ENCODE measurements around the gene CAB39L.

CAB39L gene

GRCh38 chr13:49441312-49441711, 2.6 kb downstream of the CAB39L start:
- DNase-seq, result no peak

DNA sequence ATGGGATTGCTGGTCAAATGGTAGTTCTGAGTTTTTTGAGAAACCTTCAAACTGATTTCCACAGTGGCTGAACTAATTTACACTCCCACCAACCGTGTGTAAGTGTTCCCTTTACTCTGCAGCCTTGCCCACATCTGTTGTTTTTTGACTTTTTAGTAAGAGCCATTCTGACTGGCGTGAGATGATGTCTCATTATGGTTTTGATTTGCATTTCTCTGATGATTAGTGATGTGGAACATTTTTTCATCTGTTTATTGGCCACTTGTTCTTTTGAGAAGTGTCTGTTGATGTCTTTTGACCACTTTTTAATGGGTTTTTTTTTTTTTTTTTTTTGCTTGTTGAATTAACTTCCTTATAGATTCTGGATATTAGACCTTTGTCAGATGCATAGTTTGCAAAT, 4.3 kb downstream of the CAB39L start:
- no peak for DNase-seq

GRCh38 chr13:49437705-49438104, 6.2 kb downstream of the CAB39L start:
- no peak for DNase-seq

GRCh38 chr13:49436890-49437289, 7.0 kb downstream of the CAB39L start:
- DNase-seq, result no peak

DNA sequence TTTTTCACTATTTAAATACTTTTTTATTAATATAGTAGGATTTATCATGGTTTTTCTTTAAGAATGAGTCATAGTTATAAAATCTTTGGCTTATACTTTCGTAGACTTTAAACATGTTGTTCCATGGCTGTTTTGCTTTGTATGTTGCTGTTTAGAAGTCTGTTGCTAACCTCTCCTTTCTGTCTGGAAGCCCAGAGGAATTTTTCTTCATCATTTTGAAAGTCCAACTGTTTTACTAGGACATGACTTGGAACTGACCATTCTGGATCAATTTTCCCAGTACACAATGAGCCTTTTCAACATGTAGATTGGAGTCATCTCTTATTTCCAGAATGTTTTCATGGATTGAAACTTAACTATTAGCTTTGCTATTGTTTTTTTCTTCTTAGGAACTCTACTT, 7.9 kb downstream of the CAB39L start:
- no peak for DNase-seq

DNA sequence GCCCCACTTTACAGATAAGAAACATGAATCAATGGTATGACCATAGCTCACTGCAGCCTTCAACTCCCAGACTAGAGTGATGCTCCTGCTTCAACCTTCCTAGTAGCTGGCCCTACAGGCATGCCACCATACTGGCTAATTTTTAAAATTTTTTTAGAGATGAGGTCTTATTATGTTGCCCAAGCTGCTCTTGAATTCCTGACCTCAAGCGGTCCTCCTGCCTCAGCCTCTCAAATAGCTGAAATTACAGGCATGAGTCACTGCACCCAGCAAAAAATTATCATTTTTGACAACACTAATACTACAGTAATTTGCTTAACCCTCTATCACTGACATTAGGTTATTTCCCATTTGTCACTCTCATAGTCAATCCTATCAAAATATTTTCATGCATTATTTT, 14.7 kb downstream of the CAB39L start:
- no peak for DNase-seq

- no peak for DNase-seq
Observed at GRCh38 chr13:49428041-49428763, 15.7 kb downstream of the CAB39L start.

DNA sequence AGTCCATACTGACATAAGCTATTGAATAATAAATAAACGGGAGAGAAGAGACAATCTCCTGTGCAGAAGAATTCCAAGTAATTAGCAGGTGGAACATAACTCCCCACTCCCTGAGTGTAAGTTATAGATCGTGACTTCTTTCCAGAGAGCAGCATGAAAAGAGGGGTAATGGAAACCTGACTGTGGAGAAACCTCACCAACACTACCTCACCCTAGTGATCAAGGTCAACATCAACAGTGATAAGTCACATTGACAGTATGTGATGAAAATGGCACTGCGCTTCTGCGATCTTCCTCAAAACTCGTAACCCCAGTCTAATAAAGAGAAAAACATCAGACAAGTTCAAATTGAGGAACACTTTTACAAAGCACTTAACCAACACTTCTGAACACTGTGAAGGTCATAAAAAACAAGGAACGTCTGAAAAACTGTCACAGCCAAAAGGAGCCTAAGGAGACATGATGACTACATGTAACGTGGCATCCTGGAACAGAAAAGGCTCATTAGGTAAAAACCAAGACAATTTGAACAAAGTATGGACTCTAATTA, 19.8 kb downstream of the CAB39L start:
- DNase-seq, result no peak

DNA sequence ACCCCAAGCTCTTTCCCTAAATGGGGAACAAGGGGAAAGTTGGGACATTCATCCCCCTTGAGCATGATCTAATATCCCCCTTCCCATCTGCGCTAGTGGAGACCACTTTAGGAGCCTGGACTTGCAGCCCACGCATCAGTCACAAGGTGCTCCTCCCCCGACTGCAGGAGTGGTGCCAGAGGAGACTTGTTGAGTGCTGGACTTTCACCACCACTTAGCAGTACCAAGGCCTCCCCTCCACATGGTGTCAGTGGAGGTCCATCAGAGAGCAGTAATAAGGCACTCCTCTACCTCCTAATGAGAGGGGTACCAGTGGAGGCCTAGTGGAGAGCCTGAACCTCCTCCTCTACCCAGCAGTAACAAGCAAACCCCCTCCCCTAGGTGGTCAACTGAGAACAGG, 22.5 kb downstream of the CAB39L start:
- DNase-seq, result peak; percentile 38

GRCh38 chr13:49419276-49419675, 24.6 kb downstream of the CAB39L start:
- no peak for DNase-seq

DNA sequence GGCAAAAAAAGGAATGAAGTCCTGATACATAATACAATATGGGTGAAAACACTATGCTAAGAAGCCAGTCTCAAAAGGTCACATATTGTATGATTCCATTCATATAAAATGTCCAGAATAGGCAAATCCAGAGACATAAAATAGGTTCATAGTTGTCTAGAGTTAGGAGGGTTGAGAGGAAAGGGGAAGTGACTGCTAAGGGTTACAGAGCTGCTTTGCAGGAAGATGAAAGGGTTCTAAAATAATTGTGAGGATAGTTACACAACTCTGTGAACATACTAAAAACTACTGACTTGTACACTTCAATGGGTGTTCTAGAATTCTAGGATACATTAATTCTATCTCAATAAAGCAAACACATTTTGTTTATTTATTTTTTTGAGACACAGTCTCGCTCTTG, 25.7 kb downstream of the CAB39L start:
- DNase-seq, result no peak

GRCh38 chr13:49417161-49417560, 26.7 kb downstream of the CAB39L start:
- no peak for DNase-seq

DNA sequence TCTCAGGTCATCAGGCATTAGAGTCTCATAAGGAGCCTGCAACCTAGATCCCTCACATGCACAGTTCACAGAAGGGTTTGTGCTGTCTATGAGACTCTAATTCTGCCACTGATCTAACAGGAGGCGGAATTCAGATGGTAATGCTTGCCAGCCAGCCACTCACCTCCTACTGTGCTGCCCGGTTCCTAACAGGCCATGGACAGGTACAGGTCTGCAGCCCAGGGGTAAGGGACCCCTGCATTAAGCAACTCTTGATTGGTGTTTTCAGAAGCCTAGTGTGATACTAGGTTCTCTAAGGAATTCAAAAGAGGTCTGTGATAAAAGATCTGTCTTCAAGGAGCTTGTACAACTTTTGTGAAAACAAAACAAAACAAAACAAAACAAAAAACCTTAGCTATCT, 31.1 kb downstream of the CAB39L start:
- DNase-seq, result no peak

DNA sequence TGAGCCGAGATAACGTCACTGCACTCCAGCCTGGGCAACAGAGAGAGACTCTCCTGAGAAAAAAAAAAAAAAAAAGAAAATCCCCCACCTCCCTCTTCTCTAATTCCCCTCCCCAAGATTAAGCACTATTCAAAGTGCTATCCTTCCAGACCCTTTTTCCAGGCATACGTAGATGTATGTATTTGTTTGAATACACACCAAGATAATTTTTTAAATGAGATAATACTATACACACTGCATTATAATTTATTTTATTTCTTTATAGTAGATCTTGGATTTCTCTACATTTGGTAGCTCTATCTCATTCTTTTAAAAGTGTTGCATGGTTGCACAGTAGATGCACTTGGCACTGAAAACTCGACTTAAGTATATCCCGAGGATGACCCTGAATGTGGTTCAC, 32.5 kb downstream of the CAB39L start:
- no peak for DNase-seq

- no peak for DNase-seq
Observed at GRCh38 chr13:49410477-49410876, 33.4 kb downstream of the CAB39L start.

DNA sequence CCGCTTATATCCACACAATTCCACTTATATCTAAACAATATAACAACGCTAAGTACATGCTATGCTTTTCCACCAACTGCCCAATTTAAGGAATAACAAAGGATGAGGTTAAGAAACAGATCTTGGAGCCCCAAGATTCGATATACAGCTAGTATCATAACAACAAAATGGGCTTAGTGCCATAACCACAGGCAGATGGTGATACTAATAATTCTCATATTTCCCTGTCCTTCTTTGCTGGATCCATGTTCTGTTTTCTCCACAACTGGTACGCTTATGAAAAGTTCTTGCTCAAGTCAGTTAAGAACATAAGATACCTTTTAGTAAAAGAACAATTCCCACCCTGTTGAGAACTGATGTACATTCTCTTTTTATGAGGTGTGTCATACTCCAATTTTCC, 33.9 kb downstream of the CAB39L start:
- no peak for DNase-seq

- DNase-seq, result no peak
Observed at GRCh38 chr13:49409008-49409407, 34.9 kb downstream of the CAB39L start.

DNA sequence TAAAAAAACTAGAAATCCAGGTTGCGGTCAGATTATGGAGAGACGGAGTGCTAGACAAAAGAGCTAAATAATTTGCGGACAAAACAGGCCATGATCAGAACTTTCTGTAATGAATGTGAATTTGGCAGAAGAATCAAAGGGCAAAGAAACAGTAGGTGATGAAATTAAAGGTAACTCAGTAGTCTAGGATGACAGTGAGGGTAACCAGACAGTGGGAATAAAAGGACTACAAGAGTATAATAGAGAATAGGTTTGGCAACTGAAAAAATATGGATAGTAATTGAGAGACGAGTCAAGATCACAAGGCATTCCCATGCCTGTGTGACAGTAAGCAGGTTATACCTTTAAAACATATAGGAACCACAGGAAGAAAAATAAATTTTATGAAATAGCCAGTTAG, 35.9 kb downstream of the CAB39L start:
- no peak for DNase-seq

GRCh38 chr13:49407068-49407467, 36.8 kb downstream of the CAB39L start:
- DNase-seq, result no peak

DNA sequence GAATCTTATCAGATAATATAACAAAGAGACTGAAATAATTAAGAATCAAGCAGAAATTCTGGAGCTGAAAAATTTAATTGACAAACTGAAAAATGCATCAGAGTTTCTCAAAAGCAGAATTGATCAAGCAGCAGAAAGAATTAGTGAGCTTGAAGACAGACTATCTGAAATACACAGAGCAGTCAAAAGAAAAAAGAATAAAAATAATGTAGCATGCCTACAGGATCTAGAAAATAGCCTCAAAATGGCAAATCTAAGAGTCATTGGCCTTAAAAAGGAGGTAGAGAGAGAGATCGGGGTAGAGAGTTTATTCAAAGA, 39.2 kb downstream of the CAB39L start:
- DNase-seq, result no peak

DNA sequence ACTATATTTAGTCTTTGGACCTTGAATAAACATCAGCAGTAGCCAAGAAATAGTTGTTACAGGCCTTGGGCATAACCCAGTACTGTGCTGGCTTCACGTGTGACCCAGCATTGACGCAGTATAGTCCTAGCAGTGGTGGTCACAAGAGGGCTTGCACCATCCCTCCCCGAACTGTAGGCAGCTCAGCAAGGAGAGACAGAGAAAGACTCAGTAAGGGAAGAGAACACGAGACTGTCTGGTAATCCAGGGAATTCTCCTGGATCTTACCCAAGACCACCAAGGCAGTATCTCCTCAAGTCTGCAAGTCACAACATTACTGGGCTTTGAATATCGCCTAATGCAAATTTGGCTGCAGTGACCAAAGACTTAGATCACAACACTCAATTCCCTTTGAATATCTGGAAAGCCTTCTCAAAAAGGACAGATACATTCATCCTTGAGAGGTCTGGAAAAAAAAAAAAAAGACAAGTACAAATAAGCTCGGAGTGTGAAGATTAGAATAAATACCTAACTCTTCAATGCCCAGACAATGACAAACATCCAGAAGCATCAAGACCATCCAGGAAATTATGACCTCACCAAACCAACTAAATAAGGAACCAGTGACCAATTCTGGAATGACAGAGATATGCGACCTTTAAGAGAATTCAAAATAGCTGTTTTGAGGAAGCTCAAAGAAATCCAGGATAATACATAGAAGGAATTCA, 39.7 kb downstream of the CAB39L start:
- DNase-seq, result no peak

GRCh38 chr13:49400755-49401659, 42.9 kb downstream of the CAB39L start:
- DNase-seq, result no peak

DNA sequence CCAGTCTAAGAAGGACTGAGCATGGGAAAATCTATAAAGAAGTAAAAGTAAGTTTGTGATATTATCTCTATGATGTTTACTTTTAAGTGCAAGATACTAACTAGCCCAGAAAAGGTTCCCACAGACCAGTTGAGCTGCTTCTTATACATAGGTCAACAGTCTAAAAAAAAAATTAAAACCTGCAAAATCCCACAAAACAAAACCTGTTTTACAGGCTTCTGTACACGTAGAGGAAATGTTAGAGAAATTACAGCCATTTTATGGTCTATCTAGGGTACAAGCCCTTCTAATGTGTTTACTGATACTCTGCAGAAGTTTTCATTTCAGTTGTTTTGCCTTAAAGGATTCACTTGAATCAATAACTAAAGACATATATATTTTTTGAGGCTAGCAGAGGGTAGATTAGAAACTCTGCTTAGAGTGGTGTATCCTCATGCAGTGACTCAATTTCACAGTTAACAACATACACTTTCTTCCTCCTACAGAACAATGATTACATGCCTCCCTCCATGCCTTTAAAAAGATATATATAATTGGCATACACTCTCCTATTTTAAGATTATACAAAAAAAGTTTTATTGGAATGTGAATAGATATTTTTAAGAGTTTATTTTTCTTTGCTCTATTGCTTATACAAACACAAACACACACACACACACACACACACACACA, 43.9 kb downstream of the CAB39L start:
- DNase-seq, result no peak

All from CD4-positive, alpha-beta T cell treated with Interleukin-17A for 1 hour (primary cell).